ENCODE measurements around the gene SMIM20.

The SMIM20 gene

GRCh38 chr4:25939330-25939729, 25.3 kb downstream of the SMIM20 start:
- Histone ChIP-seq H3K14ac (ENCODE audit: low read length) (no peak overlapping the region), H3K79me1 (ENCODE audit: low read length) (peaks cover 2% of the 10 kb centered on the region), H3K9ac (ENCODE audit: low read length) (no peak overlapping the region), H4K8ac (ENCODE audit: low read depth, low read length) (no peak overlapping the region), H3K36me3 (ENCODE audit: control insufficient read depth in 1 of 2, insufficient read depth in 2 of 2, low read length in 2 of 2) (no peaks in the 10 kb centered on the region), H2AK5ac (ENCODE audit: low read length) (no peak overlapping the region), H2BK5ac (ENCODE audit: low read depth, low read length, poor library complexity) (no peak overlapping the region), H4K91ac (ENCODE audit: low read depth, low read length) (no peak overlapping the region), H3K18ac (ENCODE audit: low read length) (no peak overlapping the region), H2BK120ac (ENCODE audit: insufficient read depth, low read length, poor library complexity) (no peak overlapping the region), H3K4me3 (ENCODE audit: low read depth, low read length) (no peak overlapping the region), H3K27ac (ENCODE audit: low read depth, low read length) (no peak overlapping the region), H3K4me2 (ENCODE audit: low read length) (no peak overlapping the region), H3K79me2 (ENCODE audit: control insufficient read depth, insufficient read depth, low read length, poor library complexity) (no peaks in the 10 kb centered on the region), H2BK12ac (ENCODE audit: low read length) (no peak overlapping the region), H3K23ac (ENCODE audit: low read length) (no peak overlapping the region), H2AFZ (ENCODE audit: insufficient read depth, low read length, poor library complexity) (no peak overlapping the region), H3K4me1 (ENCODE audit: control insufficient read depth in 1 of 2, insufficient read depth in 2 of 2, low read length in 2 of 2) (peaks cover 3 to 6% of the 10 kb centered on the region in 2 experiments), H3K4ac (ENCODE audit: low read depth, low read length) (no peak overlapping the region), H4K12ac (ENCODE audit: low read depth, low read length) (no peak overlapping the region), H3K9me3 (ENCODE audit: insufficient read depth, low read depth, low read length) (peaks cover 2% of the 10 kb centered on the region), H3K27me3 (ENCODE audit: insufficient read depth, low read length) (no peaks in the 10 kb centered on the region)
- whole genome bisulfite sequencing (ENCODE audit: extremely low coverage, insufficient coverage, insufficient read length): no CpG with 5 or more reads among the region's 4 CpGs
- no peak for DNase-seq

GRCh38 chr4:25941457-25942221, 27.6 kb downstream of the SMIM20 start:
- Histone ChIP-seq H3K18ac (ENCODE audit: low read length) (no peak overlapping the region), H3K14ac (ENCODE audit: low read length) (no peak overlapping the region), H3K4me1 (ENCODE audit: control insufficient read depth in 1 of 2, insufficient read depth in 2 of 2, low read length in 2 of 2) (peaks cover 3 to 6% of the 10 kb centered on the region in 2 experiments), H3K27me3 (ENCODE audit: insufficient read depth, low read length) (no peaks in the 10 kb centered on the region), H3K36me3 (ENCODE audit: control insufficient read depth in 1 of 2, insufficient read depth in 2 of 2, low read length in 2 of 2) (no peaks in the 10 kb centered on the region), H3K79me1 (ENCODE audit: low read length) (peaks cover 2% of the 10 kb centered on the region), H3K79me2 (ENCODE audit: control insufficient read depth, insufficient read depth, low read length, poor library complexity) (no peaks in the 10 kb centered on the region), H4K8ac (ENCODE audit: low read depth, low read length) (no peak overlapping the region), H3K4me2 (ENCODE audit: low read length) (no peak overlapping the region), H3K23ac (ENCODE audit: low read length) (no peak overlapping the region), H3K9ac (ENCODE audit: low read length) (no peak overlapping the region), H3K9me3 (ENCODE audit: insufficient read depth, low read depth, low read length) (peaks cover 2% of the 10 kb centered on the region), H2BK120ac (ENCODE audit: insufficient read depth, low read length, poor library complexity) (no peak overlapping the region), H2BK5ac (ENCODE audit: low read depth, low read length, poor library complexity) (no peak overlapping the region), H4K91ac (ENCODE audit: low read depth, low read length) (no peak overlapping the region), H3K4ac (ENCODE audit: low read depth, low read length) (no peak overlapping the region), H2BK12ac (ENCODE audit: low read length) (no peak overlapping the region), H4K12ac (ENCODE audit: low read depth, low read length) (no peak overlapping the region), H3K27ac (ENCODE audit: low read depth, low read length) (no peak overlapping the region), H2AFZ (ENCODE audit: insufficient read depth, low read length, poor library complexity) (no peak overlapping the region), H2AK5ac (ENCODE audit: low read length) (no peak overlapping the region), H3K4me3 (ENCODE audit: low read depth, low read length) (no peak overlapping the region)
- DNase-seq: no peak
- no CpG with 5 or more reads among the region's 3 CpGs for WGBS (ENCODE audit: extremely low coverage, insufficient coverage, insufficient read length)

GRCh38 chr4:25943312-25943711, 29.3 kb downstream of the SMIM20 start:
- no peaks in the 10 kb centered on the region for H3K36me3 ChIP-seq (ENCODE audit: control insufficient read depth in 1 of 2, insufficient read depth in 2 of 2, low read length in 2 of 2)
- peaks cover 2% of the 10 kb centered on the region for H3K9me3 ChIP-seq (ENCODE audit: insufficient read depth, low read depth, low read length)
- no peak overlapping the region for H4K12ac ChIP-seq (ENCODE audit: low read depth, low read length)
- H3K4ac ChIP-seq (ENCODE audit: low read depth, low read length): no peak overlapping the region
- peaks cover 1% of the 10 kb centered on the region for H3K79me1 ChIP-seq (ENCODE audit: low read length)
- H3K4me1 ChIP-seq (ENCODE audit: control insufficient read depth in 1 of 2, insufficient read depth in 2 of 2, low read length in 2 of 2): peaks cover 1 to 2% of the 10 kb centered on the region in 2 experiments
- H4K91ac ChIP-seq (ENCODE audit: low read depth, low read length): no peak overlapping the region
- no peak overlapping the region for H2BK5ac ChIP-seq (ENCODE audit: low read depth, low read length, poor library complexity)
- H2AK5ac ChIP-seq (ENCODE audit: low read length): no peak overlapping the region
- no peak for DNase-seq
- H3K23ac ChIP-seq (ENCODE audit: low read length): no peak overlapping the region
- no peak overlapping the region for H4K8ac ChIP-seq (ENCODE audit: low read depth, low read length)
- no peak overlapping the region for H3K4me2 ChIP-seq (ENCODE audit: low read length)
- H3K14ac ChIP-seq (ENCODE audit: low read length): no peak overlapping the region
- H3K27me3 ChIP-seq (ENCODE audit: insufficient read depth, low read length): no peaks in the 10 kb centered on the region
- H2BK12ac ChIP-seq (ENCODE audit: low read length): no peak overlapping the region
- no peaks in the 10 kb centered on the region for H3K79me2 ChIP-seq (ENCODE audit: control insufficient read depth, insufficient read depth, low read length, poor library complexity)
- H3K9ac ChIP-seq (ENCODE audit: low read length): no peak overlapping the region
- no peak overlapping the region for H3K4me3 ChIP-seq (ENCODE audit: low read depth, low read length)
- no peak overlapping the region for H3K27ac ChIP-seq (ENCODE audit: low read depth, low read length)
- no peak overlapping the region for H2AFZ ChIP-seq (ENCODE audit: insufficient read depth, low read length, poor library complexity)
- H3K18ac ChIP-seq (ENCODE audit: low read length): no peak overlapping the region
- H2BK120ac ChIP-seq (ENCODE audit: insufficient read depth, low read length, poor library complexity): no peak overlapping the region

- no peak overlapping the region for H3K9ac ChIP-seq (ENCODE audit: low read length)
- no peak overlapping the region for H3K14ac ChIP-seq (ENCODE audit: low read length)
- H3K4ac ChIP-seq (ENCODE audit: low read depth, low read length): no peak overlapping the region
- H3K79me2 ChIP-seq (ENCODE audit: control insufficient read depth, insufficient read depth, low read length, poor library complexity): no peaks in the 10 kb centered on the region
- H2BK120ac ChIP-seq (ENCODE audit: insufficient read depth, low read length, poor library complexity): no peak overlapping the region
- H3K4me3 ChIP-seq (ENCODE audit: low read depth, low read length): no peak overlapping the region
- no peak overlapping the region for H3K23ac ChIP-seq (ENCODE audit: low read length)
- no peak overlapping the region for H2AFZ ChIP-seq (ENCODE audit: insufficient read depth, low read length, poor library complexity)
- no peak overlapping the region for H3K27ac ChIP-seq (ENCODE audit: low read depth, low read length)
- no peak for DNase-seq
- H3K79me1 ChIP-seq (ENCODE audit: low read length): no peaks in the 10 kb centered on the region
- no peak overlapping the region for H4K12ac ChIP-seq (ENCODE audit: low read depth, low read length)
- no peak overlapping the region for H3K18ac ChIP-seq (ENCODE audit: low read length)
- no peak overlapping the region for H4K8ac ChIP-seq (ENCODE audit: low read depth, low read length)
- H2BK12ac ChIP-seq (ENCODE audit: low read length): no peak overlapping the region
- no peak overlapping the region for H3K4me2 ChIP-seq (ENCODE audit: low read length)
- H3K9me3 ChIP-seq (ENCODE audit: insufficient read depth, low read depth, low read length): peaks cover 2% of the 10 kb centered on the region
- no peak overlapping the region for H2AK5ac ChIP-seq (ENCODE audit: low read length)
- no peak overlapping the region for H4K91ac ChIP-seq (ENCODE audit: low read depth, low read length)
- no peaks in the 10 kb centered on the region for H3K4me1 ChIP-seq (ENCODE audit: control insufficient read depth in 1 of 2, insufficient read depth in 2 of 2, low read length in 2 of 2)
- H2BK5ac ChIP-seq (ENCODE audit: low read depth, low read length, poor library complexity): no peak overlapping the region
- H3K27me3 ChIP-seq (ENCODE audit: insufficient read depth, low read length): no peaks in the 10 kb centered on the region
- no peaks in the 10 kb centered on the region for H3K36me3 ChIP-seq (ENCODE audit: control insufficient read depth in 1 of 2, insufficient read depth in 2 of 2, low read length in 2 of 2)
Observed at GRCh38 chr4:25943805-25944204, 29.8 kb downstream of the SMIM20 start.
